GM12873 (cell line): Measurements from ENCODE around the gene AURKA.

Experiments
- CTCF ChIP-seq: IDR thresholded peaks from 2 replicates; pipeline ENCODE4 v1.5.1; 2012; ENCODE audit warnings: low read depth, mild to moderate bottlenecking, moderate library complexity, low read length, control low read depth; ENCODE audit not compliant: insufficient read depth; ENCODE audit errors: missing control alignments

AURKA gene

GRCh38 chr20:56345911-56346310 lies 46.1 kb downstream of the AURKA start:
- no peak for TF ChIP-seq CTCF

GRCh38 chr20:56343861-56344381 lies 48.1 kb downstream of the AURKA start:
- peak; percentile 79 for TF ChIP-seq CTCF

- no peak for TF ChIP-seq CTCF
Observed at GRCh38 chr20:56342783-56343182, 49.2 kb downstream of the AURKA start.

- TF ChIP-seq CTCF = no peak
Observed at GRCh38 chr20:56328861-56329260, 63.2 kb downstream of the AURKA start.

- TF ChIP-seq CTCF = no peak
Observed at GRCh38 chr20:56324806-56325205, 67.2 kb downstream of the AURKA start.

GRCh38 chr20:56323656-56324055 lies 68.4 kb downstream of the AURKA start:
- TF ChIP-seq CTCF = no peak

GRCh38 chr20:56323206-56323605 lies 68.8 kb downstream of the AURKA start:
- no peak for TF ChIP-seq CTCF
